Right cardiac atrium (tissue), 5 donors: Measurements from ENCODE around the gene GPR153. TPM values are rescaled to one million over a fixed set of nuclear protein-coding genes. Genes with fewer than 3 reads are reported as not detected.

Source experiments
- ATAC-seq, 2 donors: fragments of 200-7000 bp; cut with Tn5 transposase; one replicate each; pipeline versions ENCODE4 v1.8.0 to v1.9.1; 2020; ENCODE audit warnings: moderate library complexity in 2 of 2, mild to moderate bottlenecking in 1 of 2
- DNase-seq, 3 donors: peaks; one replicate each; pipeline ENCODE4 v3.0.0-alpha.2; 2020
- H3K27ac ChIP-seq: one replicate; pipeline ENCODE4 v1.5.1; 2013; ENCODE audit warnings: mild to moderate bottlenecking, low read length, control low read depth, moderate library complexity
- H3K27me3 ChIP-seq: one replicate; pipeline ENCODE4 v1.6.1; 2013; ENCODE audit not compliant: control insufficient read depth, insufficient read depth
- H3K4me1 ChIP-seq: one replicate; pipeline ENCODE4 v1.6.1; 2013; ENCODE audit warnings: low read length; ENCODE audit not compliant: control insufficient read depth, insufficient read depth
- H3K4me3 ChIP-seq: one replicate; pipeline ENCODE4 v1.5.1; 2013; ENCODE audit warnings: low read length, control low read depth
- H3K9me3 ChIP-seq: one replicate; pipeline ENCODE4 v1.6.1; 2013; ENCODE audit warnings: low read length; ENCODE audit not compliant: control insufficient read depth
- WGBS: extraction: QIAGEN DNeasy Blood & Tissue Kit; methylation state at CpG from one replicate; pipeline ENCODE4 v1.1.7; 2013; 5-methylcytosine and 5-hydroxymethylcytosine counted together
- intact Hi-C, 4 donors: fragments of 100-400 bp; cut with DNase I; formaldehyde crosslinking; loops; one replicate each; pipeline versions ENCODE4 v1.11.0 to v1.14.0; 2022 to 2023
- polyA plus RNA-seq: library from polyadenylated mRNA; stranded (reverse); fragments of 200-250 nt; gene quantifications from one replicate; pipeline ENCODE4 v1.2.3, GENCODE V29; 2013
- total RNA-seq, 4 donors: library from RNA; stranded (reverse); fragmentation: NEBNext Ultra II Directional; extraction: Animal tissue kit (Norgen Biotek cat#: 25700); gene quantifications; one replicate each; pipeline ENCODE4 v1.2.1, GENCODE V29; 2021
- donor health status: healthy with polysubstance abuse.
- donor health status: DM: no; HTN: yes; CAD: no.
- donor health status: DM: no; HTN: no; CAD: no.
- donor health status: DM: no; HTN: yes; CAD: no; lungs with severe emphysema.
- donor health status: DM: yes; HTN: yes; CAD: no.

GPR153 gene
- total and polyA plus RNA-seq, 5 donors: 6.7 to 14.3 (median 9.3) TPM

GRCh38 chr1:6197746-6198427 is 63.0 kb downstream of the GPR153 start:
- DNase-seq (no peak), ATAC-seq (no peak)
- intact Hi-C loops: loop anchor here in 1 of 4 donors (5.0 kb wide), 1 partner anchor 44 kb away; the partner anchor contains the start of gene HES3
- H3K9me3 ChIP-seq: no peaks in the 10 kb centered on the region
- H3K4me3 ChIP-seq: peak overlapping the region; percentile 89
- no peaks in the 10 kb centered on the region for H3K27me3 ChIP-seq
- peaks cover 5% of the 10 kb centered on the region for H3K4me1 ChIP-seq
- no peak overlapping the region for H3K27ac ChIP-seq
- 62% methylated on average over 6 of the region's 6 CpGs for WGBS

Other genes starting within 250 kb of the GPR153 start
- gene KCNAB2, start 215.2 kb downstream of the GPR153 start, total RNA-seq: 10 to 100 TPM; 15.4 to 25.6 (median 19.0) TPM
- 12.6 TPM for gene KCNAB2, start 215.2 kb downstream of the GPR153 start, polyA plus RNA-seq
- gene CHD5, start 80.8 kb downstream of the GPR153 start, total RNA-seq: under 1 TPM; 0.23 to 0.53 (median 0.35) TPM
- 0.29 TPM for gene CHD5, start 80.8 kb downstream of the GPR153 start, polyA plus RNA-seq
- 100 to 1,000 TPM; 247 to 309 (median 276) TPM for gene RPL22, start 61.5 kb downstream of the GPR153 start, total RNA-seq
- 260 TPM for gene RPL22, start 61.5 kb downstream of the GPR153 start, polyA plus RNA-seq
- 10 to 100 TPM; 33.7 to 97.4 (median 63.7) TPM for gene RNF207, start 55.0 kb downstream of the GPR153 start, total RNA-seq
- 55.2 TPM for gene RNF207, start 55.0 kb downstream of the GPR153 start, polyA plus RNA-seq
- gene ICMT, start 25.1 kb downstream of the GPR153 start, total RNA-seq: 10 to 100 TPM; 52.1 to 59.6 (median 54.1) TPM
- 39.9 TPM for gene ICMT, start 25.1 kb downstream of the GPR153 start, polyA plus RNA-seq
- gene HES3, start 16.9 kb downstream of the GPR153 start, total RNA-seq: not detected
- not detected for gene HES3, start 16.9 kb downstream of the GPR153 start, polyA plus RNA-seq
- gene ACOT7, start 132.7 kb upstream of the GPR153 start, total RNA-seq: 1 to 10 TPM; 5.9 to 9.5 (median 7.9) TPM
- 7.5 TPM for gene ACOT7, start 132.7 kb upstream of the GPR153 start, polyA plus RNA-seq
- under 1 TPM in 1 of 4 donors, not detected in 3; 0.17 TPM for gene HES2, start 158.8 kb upstream of the GPR153 start, total RNA-seq
- not detected for gene HES2, start 158.8 kb upstream of the GPR153 start, polyA plus RNA-seq
- 1 to 10 TPM in 2 of 4 donors, under 1 TPM in 2; 0.37 to 1.7 (median 0.84) TPM for gene ESPN, start 163.7 kb upstream of the GPR153 start, total RNA-seq
- 0.23 TPM for gene ESPN, start 163.7 kb upstream of the GPR153 start, polyA plus RNA-seq
- gene TNFRSF25, start 205.1 kb upstream of the GPR153 start, total RNA-seq: 1 to 10 TPM; 4.4 to 6.4 (median 5.1) TPM
- gene TNFRSF25, start 205.1 kb upstream of the GPR153 start, polyA plus RNA-seq: 6.6 TPM
- 1 to 10 TPM; 7.0 to 9.2 (median 8.5) TPM for gene PLEKHG5, start 230.6 kb upstream of the GPR153 start, total RNA-seq
- gene PLEKHG5, start 230.6 kb upstream of the GPR153 start, polyA plus RNA-seq: 9.9 TPM